ENCODE results near the gene TNFRSF11A.

The TNFRSF11A gene

DNA sequence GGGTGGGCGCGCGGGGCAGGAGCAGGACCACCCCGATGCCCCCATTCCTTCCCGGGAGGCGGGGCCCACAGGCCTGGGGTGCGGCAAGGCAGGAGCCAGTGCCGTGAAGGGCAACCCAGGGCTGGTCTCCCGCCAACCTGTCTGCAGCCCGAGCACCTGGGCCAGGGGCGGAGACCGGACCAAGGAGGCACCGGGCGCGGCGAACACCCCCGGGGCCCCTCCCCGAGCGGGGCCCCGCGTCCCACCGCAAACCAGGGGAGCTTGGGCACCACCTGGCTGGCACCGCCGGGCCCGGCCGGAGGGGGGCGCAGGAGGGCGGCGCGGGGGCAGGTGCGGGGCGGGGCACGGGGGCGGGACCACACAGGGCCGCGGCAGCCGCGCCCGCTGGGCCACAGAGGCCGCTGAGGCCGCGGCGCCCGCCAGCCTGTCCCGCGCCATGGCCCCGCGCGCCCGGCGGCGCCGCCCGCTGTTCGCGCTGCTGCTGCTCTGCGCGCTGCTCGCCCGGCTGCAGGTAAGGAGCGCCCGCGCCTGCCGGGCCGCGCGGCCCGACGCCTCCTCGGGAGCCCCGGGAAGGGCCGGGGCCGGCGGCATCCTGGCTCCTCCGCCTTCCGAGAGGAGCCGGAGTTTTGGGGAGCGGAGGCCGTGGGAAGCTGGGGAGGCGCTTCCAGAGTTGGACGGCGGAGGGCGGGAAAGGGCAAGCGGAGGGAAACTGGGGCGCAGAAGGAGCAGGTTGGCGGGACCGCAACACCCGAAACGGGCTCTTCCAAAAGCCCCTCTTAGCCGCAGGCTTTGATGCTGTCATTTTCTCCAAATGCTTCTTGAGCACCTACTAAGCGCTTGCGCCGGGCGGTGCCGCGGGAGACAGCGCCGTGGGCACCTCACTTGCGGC is at the start of gene TNFRSF11A:
TNFRSF11A (plus strand) TSS at position 394 of the 889 bp plus-strand sequence; CDS start at position 437, 43 bp downstream.
- peak; percentile 32 to 37 for DNase-seq (ENCODE audit: extremely low read depth in 1 of 2, low read depth in 1 of 2)

DNA sequence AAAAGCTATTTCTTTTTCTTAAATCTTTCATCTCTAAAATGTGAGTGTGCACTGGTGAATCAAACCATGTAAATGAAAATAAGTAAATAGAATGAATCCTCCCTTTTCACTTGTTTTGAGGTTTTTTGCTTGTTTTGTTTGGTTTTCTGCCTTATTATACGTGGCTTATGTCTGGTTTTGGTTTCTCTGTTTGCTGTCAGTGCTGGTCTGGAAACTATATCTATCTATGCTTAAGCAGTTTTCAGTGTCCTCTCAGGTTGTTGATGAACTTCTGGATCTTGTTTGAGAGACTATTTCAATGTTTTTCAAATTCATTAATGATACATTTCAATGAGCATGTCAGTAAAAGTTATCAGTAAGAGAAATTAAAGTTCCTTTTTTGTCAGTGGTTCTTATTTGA is 48.1 kb upstream of the TNFRSF11A start:
- DNase-seq (ENCODE audit: extremely low read depth in 1 of 2, low read depth in 1 of 2): no peak

DNA sequence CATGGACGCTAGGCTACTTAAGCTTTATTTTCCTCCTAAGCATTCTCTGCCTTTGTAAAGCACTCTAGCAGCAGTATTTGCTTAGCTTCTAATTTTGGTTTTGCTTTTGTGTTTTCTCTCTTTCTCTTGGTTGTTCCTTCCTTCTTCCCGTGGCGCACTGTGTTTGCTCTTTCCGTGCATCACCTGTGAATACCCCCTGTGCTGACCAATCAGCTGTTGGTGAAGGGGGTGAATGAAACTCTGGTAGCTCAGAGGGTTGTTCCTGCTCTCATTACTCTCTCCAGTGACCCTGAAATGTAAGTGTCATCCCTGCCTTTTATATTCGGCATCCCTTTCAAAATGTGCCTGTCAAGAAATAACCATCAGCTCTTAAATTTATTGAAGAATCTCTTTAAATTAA is 45.5 kb upstream of the TNFRSF11A start:
- no peak for DNase-seq (ENCODE audit: extremely low read depth in 1 of 2, low read depth in 1 of 2)

DNA sequence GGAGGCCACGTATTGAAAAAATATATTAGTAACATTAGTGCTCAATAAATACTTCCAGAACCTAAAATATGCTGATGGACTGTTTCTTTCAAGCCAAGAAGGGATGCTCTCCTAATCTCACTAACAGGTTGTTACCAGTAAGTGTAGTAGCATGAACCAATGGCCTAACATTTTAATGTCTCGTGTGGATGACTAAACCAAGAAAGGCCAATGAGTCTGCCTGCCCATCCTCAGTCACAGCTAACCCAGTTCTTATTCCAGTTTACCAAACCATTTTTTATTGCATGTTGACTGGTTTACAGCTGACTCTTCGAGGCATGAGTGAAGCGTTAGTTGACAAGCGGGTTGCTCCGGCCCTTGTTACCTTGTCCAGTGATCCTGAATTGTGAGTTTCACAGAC is 45.1 kb upstream of the TNFRSF11A start:
- DNase-seq (ENCODE audit: extremely low read depth in 1 of 2, low read depth in 1 of 2): no peak

DNA sequence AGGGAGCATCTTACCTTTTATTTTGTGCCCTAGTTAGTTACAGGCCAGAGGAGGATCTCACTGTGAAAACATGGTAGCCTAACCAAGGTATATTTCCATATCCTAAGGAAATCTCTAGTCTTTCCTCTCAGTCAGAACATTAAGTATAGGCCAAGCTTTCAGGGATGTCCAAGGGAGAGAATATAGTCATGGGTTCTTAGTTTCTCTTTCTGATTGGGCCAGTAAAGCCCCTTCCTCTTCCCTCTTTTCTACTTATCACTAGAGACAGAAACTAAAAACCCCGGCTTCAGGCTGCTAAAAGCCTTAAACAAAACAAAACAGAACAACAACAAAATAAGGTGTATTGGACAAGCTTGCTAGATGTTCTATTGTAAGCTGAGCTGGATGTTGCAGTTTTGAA is 44.3 kb upstream of the TNFRSF11A start:
- no peak for DNase-seq (ENCODE audit: extremely low read depth in 1 of 2, low read depth in 1 of 2)

DNA sequence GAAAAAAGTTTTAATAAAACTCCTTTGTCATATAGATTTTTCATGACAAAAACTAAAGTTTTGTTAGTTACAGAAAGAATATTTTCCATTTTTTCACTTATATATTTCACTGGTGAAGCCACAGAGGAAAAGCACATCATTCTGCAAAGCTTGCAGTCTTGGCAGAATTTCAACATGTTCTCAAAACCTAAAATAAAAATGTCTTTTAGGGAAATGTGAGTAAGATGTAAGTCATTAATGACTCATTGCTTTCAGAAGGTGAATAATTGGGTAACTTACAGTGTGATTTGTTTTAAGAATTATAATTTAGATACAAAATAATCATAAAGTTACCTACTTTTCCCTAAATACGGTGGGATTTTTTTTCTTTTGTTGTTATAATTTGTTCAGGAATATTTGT is 43.4 kb upstream of the TNFRSF11A start:
- no peak for DNase-seq (ENCODE audit: extremely low read depth in 1 of 2, low read depth in 1 of 2)

DNA sequence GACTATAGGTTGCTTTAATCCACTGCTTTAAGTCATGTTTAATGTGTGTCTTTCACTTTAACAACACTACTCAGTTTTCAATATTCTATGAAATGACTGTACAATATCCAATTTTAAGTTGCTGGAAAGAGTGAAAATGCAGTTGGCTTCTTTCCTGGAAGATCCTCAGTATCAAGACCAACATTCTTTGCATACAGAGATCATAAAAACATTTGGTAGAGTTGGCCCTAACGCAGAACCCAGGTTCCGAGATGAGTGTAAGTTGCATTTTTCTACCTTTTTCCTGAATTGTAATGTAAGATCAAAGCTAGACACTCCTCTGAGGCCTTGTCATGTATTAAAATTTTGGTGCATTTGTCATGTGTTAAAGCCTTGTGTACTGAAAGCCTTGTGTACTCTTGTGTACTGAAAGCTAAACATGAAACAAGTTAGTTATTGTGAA is 42.9 kb upstream of the TNFRSF11A start:
- DNase-seq (ENCODE audit: extremely low read depth in 1 of 2, low read depth in 1 of 2): no peak

DNA sequence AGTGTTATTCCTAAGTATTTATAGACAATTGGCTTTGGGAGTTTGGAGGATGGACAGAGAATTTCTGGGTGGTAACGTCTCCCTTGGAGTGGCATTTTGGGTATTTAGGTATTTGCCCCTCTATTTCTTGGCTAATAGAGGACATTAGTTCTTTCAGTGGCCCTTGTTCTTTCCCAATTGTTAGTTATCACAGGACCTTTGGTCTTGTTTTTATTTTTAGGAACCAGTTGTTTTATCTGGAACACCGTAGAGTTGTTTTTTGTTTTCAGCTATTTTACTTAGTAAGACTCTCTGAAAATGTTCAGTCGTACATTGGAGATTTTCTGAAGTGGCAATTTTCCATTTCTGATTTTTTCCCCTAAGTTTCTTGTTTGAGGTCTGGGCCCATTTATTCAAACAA is 40.5 kb upstream of the TNFRSF11A start:
- no peak for DNase-seq (ENCODE audit: extremely low read depth in 1 of 2, low read depth in 1 of 2)

DNA sequence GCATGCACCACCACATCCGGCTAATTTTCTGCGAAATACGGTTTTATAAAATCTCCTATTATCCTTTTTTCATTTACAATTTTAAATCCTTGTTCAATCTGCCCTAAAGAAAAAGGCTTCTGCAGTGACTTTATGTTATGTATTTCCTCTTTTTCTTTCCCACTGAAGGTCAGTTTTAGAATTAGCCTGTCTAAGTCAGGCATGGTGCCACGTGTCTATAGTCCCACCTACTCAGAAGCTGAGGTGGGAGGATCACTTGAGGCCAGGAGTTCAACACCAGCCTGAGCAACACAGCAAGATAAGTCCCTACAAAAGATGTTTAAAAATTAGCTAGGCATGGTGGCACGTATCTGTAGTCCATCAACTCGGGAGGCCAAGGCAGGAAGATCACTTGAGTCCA is 39.8 kb upstream of the TNFRSF11A start:
- no peak for DNase-seq (ENCODE audit: extremely low read depth in 1 of 2, low read depth in 1 of 2)

DNA sequence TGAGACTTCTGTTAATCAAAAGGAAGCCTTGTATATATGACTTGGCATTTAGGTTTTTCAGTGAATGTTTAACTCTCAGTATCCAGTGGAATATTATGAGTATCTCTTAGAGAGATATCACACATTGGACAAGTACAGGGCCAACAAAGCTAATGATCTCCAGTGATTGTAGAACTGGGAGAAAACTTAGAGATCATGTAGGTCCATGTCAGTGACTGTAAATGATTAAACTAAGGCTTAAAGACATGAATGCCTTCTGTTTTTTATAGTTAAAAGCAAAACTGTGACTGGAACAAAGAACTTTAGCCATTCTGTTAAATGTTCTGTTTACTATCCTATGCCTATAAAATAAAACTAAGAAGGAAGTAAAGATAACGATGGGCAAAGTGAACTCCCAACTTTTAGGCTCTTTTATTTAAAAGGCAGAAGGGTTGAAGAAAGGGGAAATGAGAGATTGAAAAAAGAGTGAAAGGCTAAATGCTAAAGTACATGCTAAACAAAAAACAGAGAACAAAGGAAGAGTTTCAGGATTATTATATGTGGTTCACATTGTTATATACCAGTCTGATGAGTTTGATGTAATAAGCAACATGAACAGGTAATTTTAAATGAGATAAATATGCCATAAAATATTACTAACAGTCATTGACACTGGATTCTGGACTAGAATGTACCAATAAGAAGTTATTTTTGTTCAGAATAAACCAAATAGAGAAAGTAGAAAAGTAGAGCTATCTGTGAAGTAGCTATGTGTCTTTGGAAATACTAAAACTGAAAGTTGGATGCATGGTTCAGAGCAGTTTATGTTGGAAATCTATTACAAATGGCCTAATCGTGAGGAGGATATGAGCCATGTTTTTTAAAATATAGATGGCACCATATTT is 37.1 kb upstream of the TNFRSF11A start:
- no peak for DNase-seq (ENCODE audit: extremely low read depth in 1 of 2, low read depth in 1 of 2)

DNA sequence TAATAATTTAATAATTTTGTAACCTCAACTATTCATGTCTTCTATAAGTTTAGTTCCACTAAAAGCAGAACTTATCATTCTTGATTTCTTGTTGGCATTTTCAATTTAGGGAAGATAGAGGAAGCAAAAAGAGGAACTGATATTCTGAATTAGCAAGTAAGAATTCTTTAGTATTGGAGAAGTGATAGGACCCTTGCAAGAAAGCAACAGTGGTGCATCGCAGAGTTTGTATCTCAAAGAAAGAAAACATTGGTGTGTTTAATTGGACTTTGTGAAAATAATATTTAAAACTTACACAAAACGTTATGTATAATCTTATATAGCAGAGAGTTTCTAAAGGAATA is 36.5 kb upstream of the TNFRSF11A start:
- no peak for DNase-seq (ENCODE audit: extremely low read depth in 1 of 2, low read depth in 1 of 2)

DNA sequence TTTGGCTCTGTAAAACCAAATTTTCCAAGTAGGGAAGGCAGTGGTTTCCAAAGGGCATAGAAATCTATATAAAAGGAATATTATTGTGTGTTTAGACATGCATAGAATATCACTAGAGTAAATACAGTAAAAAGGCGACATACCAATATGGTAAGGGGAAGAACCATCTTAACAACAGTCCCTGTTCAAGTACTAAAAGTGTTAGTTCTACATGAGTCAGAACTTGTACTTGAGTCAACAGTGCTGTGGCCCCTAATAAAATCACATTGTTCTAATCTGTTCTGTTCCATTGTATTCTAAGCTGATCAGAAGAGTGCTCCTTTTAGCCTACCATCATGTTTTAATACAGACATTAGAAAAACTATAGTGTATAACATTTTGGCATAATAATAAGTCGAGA is 36.1 kb upstream of the TNFRSF11A start:
- no peak for DNase-seq (ENCODE audit: extremely low read depth in 1 of 2, low read depth in 1 of 2)

DNA sequence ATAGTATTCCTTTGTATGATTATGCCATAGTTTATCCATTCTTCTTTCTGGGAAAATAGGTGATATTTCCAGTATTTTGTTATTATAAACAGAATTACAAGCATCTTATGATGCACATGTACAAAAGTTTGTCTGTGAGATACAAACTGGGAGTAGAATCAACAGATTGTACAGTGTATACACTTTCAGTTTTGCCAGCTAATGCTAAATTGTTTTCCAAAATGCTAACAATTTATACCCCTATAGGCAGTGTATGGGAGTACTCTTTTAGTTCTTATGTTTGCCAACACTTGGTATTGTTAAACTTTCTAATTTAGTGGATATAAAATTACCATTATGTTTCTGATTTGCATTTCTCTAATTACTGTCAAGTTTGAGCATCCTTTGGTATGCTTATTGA is 31.0 kb upstream of the TNFRSF11A start:
- DNase-seq (ENCODE audit: extremely low read depth in 1 of 2, low read depth in 1 of 2): no peak

DNA sequence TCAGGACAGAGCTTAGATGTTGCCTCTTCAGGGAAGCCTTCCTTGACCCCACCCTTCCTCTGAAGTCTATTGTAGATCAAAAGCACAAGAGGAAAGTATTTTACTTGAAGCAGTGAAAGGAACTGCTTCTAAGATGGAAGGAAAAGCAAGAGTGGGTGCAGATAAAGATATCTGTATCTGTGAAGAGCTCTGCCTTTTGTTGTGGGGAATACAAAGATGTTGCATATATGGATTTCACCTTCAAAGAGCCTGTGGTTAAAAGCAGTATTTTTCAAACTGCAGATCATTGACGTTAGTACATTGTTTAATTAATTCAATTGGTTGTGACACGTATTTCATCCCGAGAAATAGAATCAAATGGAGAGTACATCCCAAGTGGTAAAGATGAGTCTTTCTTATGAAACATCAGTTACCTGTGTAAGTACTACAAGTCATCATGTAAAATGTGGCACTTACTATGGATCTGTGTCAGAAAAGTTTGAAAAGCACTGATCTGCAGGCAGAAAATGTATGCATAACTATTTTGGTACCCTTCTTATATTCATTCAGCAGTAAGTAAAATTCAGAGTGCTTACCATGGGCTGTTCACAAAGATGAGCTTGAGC is 24.6 kb upstream of the TNFRSF11A start:
- DNase-seq (ENCODE audit: extremely low read depth in 1 of 2, low read depth in 1 of 2): no peak

DNA sequence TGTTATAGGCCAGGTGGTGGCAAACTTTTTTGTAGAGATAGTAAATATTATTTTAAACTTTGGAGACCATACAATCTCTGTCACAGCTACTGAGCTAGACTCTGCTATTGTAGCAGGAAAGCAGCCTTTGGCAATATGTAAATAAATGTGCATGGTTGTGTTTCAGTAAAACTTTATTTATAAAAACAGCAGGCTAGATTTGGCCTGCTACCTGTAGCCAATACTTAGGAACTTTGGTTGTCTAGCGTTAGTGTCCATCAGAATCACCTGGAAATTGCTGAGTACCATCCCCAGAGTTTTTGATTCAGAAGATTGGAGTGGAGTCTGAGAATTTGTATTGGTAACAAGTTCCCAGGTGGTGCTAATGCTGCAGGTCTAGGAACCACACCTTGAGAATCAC is 23.8 kb upstream of the TNFRSF11A start:
- no peak for DNase-seq (ENCODE audit: extremely low read depth in 1 of 2, low read depth in 1 of 2)

DNA sequence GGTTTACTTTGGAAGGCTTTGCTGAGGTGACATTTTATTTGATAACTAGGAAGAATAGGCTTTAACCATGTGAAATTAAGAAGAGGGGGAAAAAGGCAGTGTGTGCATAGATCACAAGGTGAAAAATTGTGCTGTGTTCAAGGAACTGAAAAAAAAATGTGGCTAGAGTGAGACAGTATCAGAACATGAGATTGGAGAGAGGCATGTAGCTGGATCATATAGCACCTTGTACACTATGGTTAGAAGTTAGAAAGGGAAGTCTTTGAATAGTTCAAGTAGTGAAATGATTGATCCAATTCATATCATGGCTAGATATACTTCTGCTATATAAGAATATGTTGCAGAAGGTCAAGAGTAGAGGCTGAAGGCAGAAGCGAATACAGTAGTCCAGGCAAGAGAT is 12.3 kb upstream of the TNFRSF11A start:
- DNase-seq (ENCODE audit: extremely low read depth in 1 of 2, low read depth in 1 of 2): no peak

DNA sequence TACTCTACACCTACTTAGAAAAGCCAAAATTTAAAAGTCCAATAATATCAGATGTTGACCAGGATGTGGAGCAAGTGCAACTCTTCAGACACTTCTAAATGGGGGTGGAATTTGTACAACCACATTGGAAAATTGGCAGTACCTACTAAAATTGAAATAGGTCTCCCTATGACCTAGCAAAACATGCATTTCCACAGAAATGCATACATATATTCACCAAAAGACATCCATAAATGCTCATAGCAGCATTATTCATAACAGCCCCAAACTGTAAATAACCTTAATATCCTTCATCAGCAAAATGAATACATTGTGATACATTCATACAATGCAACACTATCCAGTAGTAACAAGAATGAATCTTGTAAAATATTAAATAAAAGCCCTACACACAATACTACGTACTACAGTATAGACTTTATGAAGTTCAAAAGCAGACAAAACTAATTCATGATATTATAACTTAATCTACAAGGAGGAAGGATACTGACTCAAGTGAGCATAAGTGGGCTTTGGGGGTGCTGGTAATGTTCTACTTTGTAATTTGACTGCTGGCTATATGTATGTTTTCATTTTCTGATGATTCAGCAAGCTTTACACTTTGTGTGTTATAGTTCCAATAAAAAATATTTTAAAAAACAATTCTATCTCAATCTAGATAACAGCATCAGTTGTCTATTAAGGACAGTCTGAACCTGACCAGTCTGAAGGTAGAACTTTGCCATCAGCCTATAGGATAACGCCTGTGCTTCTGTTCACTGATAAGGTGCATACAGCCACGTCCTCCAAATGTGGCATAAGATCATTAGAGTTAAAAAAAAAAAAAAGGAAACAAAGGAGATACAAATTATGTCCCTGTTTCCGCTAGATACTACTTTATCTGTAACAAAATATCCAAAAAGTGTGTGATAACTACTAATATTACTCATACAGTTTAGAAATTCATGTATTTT is 6.6 kb upstream of the TNFRSF11A start:
- no peak for DNase-seq (ENCODE audit: extremely low read depth in 1 of 2, low read depth in 1 of 2)

DNA sequence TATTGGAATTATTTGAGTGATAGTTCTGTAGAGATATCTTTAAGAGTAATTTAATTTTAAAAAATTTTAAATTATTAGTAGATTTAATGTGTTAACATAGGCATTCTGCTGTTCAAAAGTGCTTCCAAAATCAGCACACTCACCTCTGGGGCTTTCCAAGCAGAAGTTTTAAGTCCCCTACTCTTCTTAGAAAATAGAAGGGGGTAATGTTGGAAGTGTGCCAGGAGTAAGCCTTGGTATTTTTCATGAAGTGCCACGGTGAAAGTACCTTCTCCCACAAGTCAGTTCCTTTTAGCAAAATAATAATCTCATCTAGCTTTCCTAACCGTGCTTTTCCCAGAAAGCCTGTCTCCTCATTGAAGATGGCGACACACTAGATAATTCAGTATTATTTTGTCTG is 3.9 kb upstream of the TNFRSF11A start:
- no peak for DNase-seq (ENCODE audit: extremely low read depth in 1 of 2, low read depth in 1 of 2)

DNA sequence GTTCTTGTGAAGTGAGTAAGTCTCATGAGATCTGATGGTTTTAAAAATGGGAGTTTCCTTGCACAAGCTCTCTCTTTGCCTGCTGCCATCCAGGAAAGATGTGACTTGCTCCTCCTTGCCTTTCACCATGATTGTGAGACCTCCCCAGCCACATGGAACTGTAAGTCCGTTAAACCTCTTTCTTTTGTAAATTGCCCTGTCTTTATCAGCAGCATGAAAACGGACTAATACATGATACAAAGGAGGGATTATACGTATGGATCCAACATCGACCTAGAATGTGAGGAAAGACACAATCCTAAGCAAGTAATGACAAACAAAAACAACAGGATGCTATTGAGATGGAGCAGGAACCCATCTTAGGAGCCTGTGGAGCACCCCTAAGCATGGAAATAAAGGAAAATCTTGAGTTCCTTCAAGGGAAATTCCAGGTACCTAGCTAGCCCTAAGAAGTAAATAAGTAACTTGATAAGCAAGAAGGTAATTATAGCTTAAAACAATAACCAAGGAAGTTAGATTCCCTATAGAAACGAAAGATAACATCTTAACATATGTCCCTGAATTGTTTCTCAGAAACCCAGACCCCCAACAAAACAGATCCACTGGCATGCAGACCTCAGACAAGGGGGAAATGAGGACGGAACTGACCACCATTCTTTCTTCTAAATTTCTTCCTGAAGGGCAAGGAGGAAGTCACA is 1.5 kb upstream of the TNFRSF11A start:
- no peak for DNase-seq (ENCODE audit: extremely low read depth in 1 of 2, low read depth in 1 of 2)

Measured in stimulated activated CD8-positive, alpha-beta memory T cell treated with anti-CD3 and anti-CD28 coated beads, Interleukin-7, amount 100 ng/mL, for 48 hours (primary cell).